HUES6 (cell line): ENCODE data around the gene CSNK1E.

Source experiments
- H3K27ac ChIP-seq: 2 replicates; pipeline ENCODE4 v1.7.0; 2013; ENCODE audit warnings: low read depth, mild to moderate bottlenecking, low read length, inconsistent platforms
- H3K27me3 ChIP-seq: 2 replicates; pipeline ENCODE4 v1.6.1; 2013; ENCODE audit warnings: low read length; ENCODE audit not compliant: control insufficient read depth, insufficient read depth
- H3K36me3 ChIP-seq: 2 replicates; pipeline ENCODE4 v1.6.1; 2013; ENCODE audit warnings: low read length; ENCODE audit not compliant: control insufficient read depth, insufficient read depth
- H3K4me1 ChIP-seq: 2 replicates; pipeline ENCODE4 v1.6.1; 2013; ENCODE audit warnings: low read length; ENCODE audit not compliant: control insufficient read depth, insufficient read depth
- H3K4me3 ChIP-seq: 2 replicates; pipeline ENCODE4 v1.5.1; 2013; ENCODE audit warnings: low read depth, low read length
- H3K9ac ChIP-seq: one replicate; pipeline ENCODE4 v1.6.1; 2013; ENCODE audit warnings: mild to moderate bottlenecking, low read length
- H3K9me3 ChIP-seq: 2 replicates; pipeline ENCODE4 v1.6.1; 2013; ENCODE audit warnings: low read depth, low read length; ENCODE audit not compliant: control insufficient read depth, insufficient read depth

CSNK1E gene

GRCh38 chr22:38258895-38259294 is 58.3 kb downstream of the CSNK1E start:
- peaks cover 13% of the 10 kb centered on the region; the same call in 1 of the 2 replicates for H3K4me1 ChIP-seq
- H3K27me3 ChIP-seq: no peaks in the 10 kb centered on the region
- no peak overlapping the region for H3K4me3 ChIP-seq
- H3K9me3 ChIP-seq: no peaks in the 10 kb centered on the region
- H3K27ac ChIP-seq: no peak overlapping the region
- H3K9ac ChIP-seq: no peak overlapping the region
- H3K36me3 ChIP-seq: 0 out of 2 replicates have a peak, but pooled peaks cover 4% of the 10 kb centered on the region

- H3K27ac ChIP-seq: no peak overlapping the region
- no peak overlapping the region for H3K9ac ChIP-seq
- H3K9me3 ChIP-seq: no peaks in the 10 kb centered on the region
- no peaks in the 10 kb centered on the region for H3K36me3 ChIP-seq
- H3K27me3 ChIP-seq: no peaks in the 10 kb centered on the region
- peaks cover 13% of the 10 kb centered on the region; the same call in 1 of the 2 replicates for H3K4me1 ChIP-seq
- H3K4me3 ChIP-seq: no peak overlapping the region
Observed at GRCh38 chr22:38257650-38258250, 59.5 kb downstream of the CSNK1E start.

- Histone ChIP-seq H3K27ac (no peak overlapping the region), H3K4me1 (peaks cover 8% of the 10 kb centered on the region; the same call in 1 of the 2 replicates), H3K9me3 (no peaks in the 10 kb centered on the region), H3K4me3 (no peak overlapping the region), H3K27me3 (no peaks in the 10 kb centered on the region), H3K36me3 (peaks cover 2% of the 10 kb centered on the region; the same call in 1 of the 2 replicates), H3K9ac (no peak overlapping the region)
Observed at GRCh38 chr22:38257181-38257580, 60.1 kb downstream of the CSNK1E start.

GRCh38 chr22:38255697-38256096 is 61.5 kb downstream of the CSNK1E start:
- Histone ChIP-seq H3K27ac (no peak overlapping the region), H3K27me3 (no peaks in the 10 kb centered on the region), H3K36me3 (peaks cover 2% of the 10 kb centered on the region; the same call in 1 of the 2 replicates), H3K4me1 (peaks cover 6% of the 10 kb centered on the region; the same call in 1 of the 2 replicates), H3K4me3 (no peak overlapping the region), H3K9ac (no peak overlapping the region), H3K9me3 (no peaks in the 10 kb centered on the region)

- Histone ChIP-seq H3K4me1 (no peaks in the 10 kb centered on the region), H3K27me3 (no peaks in the 10 kb centered on the region), H3K27ac (no peak overlapping the region), H3K9ac (no peak overlapping the region), H3K36me3 (peaks cover 20% of the 10 kb centered on the region), H3K9me3 (no peaks in the 10 kb centered on the region), H3K4me3 (no peak overlapping the region)
Observed at GRCh38 chr22:38251341-38251692, 65.9 kb downstream of the CSNK1E start.

- H3K4me3 ChIP-seq: no peak overlapping the region
- H3K27ac ChIP-seq: no peak overlapping the region
- no peak overlapping the region for H3K9ac ChIP-seq
- H3K4me1 ChIP-seq: no peaks in the 10 kb centered on the region
- peaks cover 26% of the 10 kb centered on the region for H3K36me3 ChIP-seq
- H3K27me3 ChIP-seq: no peaks in the 10 kb centered on the region
- no peaks in the 10 kb centered on the region for H3K9me3 ChIP-seq
Observed at GRCh38 chr22:38250643-38251340, 66.4 kb downstream of the CSNK1E start.

GRCh38 chr22:38249803-38250642 is 67.2 kb downstream of the CSNK1E start:
- Histone ChIP-seq H3K9ac (no peak overlapping the region), H3K27me3 (no peaks in the 10 kb centered on the region), H3K4me1 (no peaks in the 10 kb centered on the region), H3K9me3 (no peaks in the 10 kb centered on the region), H3K4me3 (no peak overlapping the region), H3K27ac (no peak overlapping the region), H3K36me3 (peaks cover 27% of the 10 kb centered on the region)

GRCh38 chr22:38249301-38249700 is 67.9 kb downstream of the CSNK1E start:
- Histone ChIP-seq H3K27me3 (no peaks in the 10 kb centered on the region), H3K4me3 (no peak overlapping the region), H3K9ac (no peak overlapping the region), H3K27ac (no peak overlapping the region), H3K9me3 (no peaks in the 10 kb centered on the region), H3K4me1 (no peaks in the 10 kb centered on the region), H3K36me3 (peaks cover 33% of the 10 kb centered on the region)

- Histone ChIP-seq H3K36me3 (peaks cover 40% of the 10 kb centered on the region), H3K9ac (no peak overlapping the region), H3K4me3 (no peak overlapping the region), H3K27me3 (no peaks in the 10 kb centered on the region), H3K9me3 (no peaks in the 10 kb centered on the region), H3K27ac (no peak overlapping the region), H3K4me1 (0 out of 2 replicates have a peak, but pooled peaks cover under 1% of the 10 kb centered on the region)
Observed at GRCh38 chr22:38248280-38248679, 69.0 kb downstream of the CSNK1E start.

GRCh38 chr22:38247713-38248112 is 69.5 kb downstream of the CSNK1E start:
- H3K9me3 ChIP-seq: no peaks in the 10 kb centered on the region
- peaks cover 40% of the 10 kb centered on the region for H3K36me3 ChIP-seq
- no peak overlapping the region for H3K9ac ChIP-seq
- H3K4me1 ChIP-seq: peaks cover 3% of the 10 kb centered on the region; the same call in 1 of the 2 replicates
- H3K27me3 ChIP-seq: no peaks in the 10 kb centered on the region
- no peak overlapping the region for H3K27ac ChIP-seq
- no peak overlapping the region for H3K4me3 ChIP-seq

- H3K9me3 ChIP-seq: no peaks in the 10 kb centered on the region
- H3K27ac ChIP-seq: no peak overlapping the region
- H3K36me3 ChIP-seq: peaks cover 38% of the 10 kb centered on the region
- no peaks in the 10 kb centered on the region for H3K27me3 ChIP-seq
- H3K9ac ChIP-seq: no peak overlapping the region
- H3K4me1 ChIP-seq: peaks cover 3% of the 10 kb centered on the region; the same call in 1 of the 2 replicates
- no peak overlapping the region for H3K4me3 ChIP-seq
Observed at GRCh38 chr22:38246692-38247091, 70.5 kb downstream of the CSNK1E start.
